Neural cell (in vitro differentiated cells): Measurements from ENCODE around the gene HNRNPUL1. TPM values are rescaled to one million over a fixed set of nuclear protein-coding genes. Genes with fewer than 3 reads are reported as not detected.

ENCODE experiments used
- H2AFZ ChIP-seq: fragments of 200-600, 300-800 bp; sonication (generic), shearing (Covaris generic); 2 replicates; pipeline ENCODE4 v1.6.0; 2014; ENCODE audit warnings: low read depth, mild to moderate bottlenecking, antibody characterized with exemption, low read length, moderate library complexity
- H3F3A ChIP-seq: fragments of 200-600 bp; shearing (Covaris generic); 2 replicates; pipeline ENCODE4 v1.6.1; 2016; ENCODE audit warnings: mild to moderate bottlenecking, moderate library complexity, mixed read lengths, antibody characterized with exemption, low read length; ENCODE audit not compliant: insufficient read depth, poor library complexity, severe bottlenecking
- H3K27ac ChIP-seq: fragments of 200-600, 300-800 bp; sonication (generic), shearing (Covaris generic); 2 replicates; pipeline ENCODE4 v1.5.1; 2014; ENCODE audit warnings: mild to moderate bottlenecking, low read length, moderate library complexity
- H3K27me3 ChIP-seq: fragments of 300-800, 200-600 bp; sonication (generic), shearing (Covaris generic); 2 replicates; pipeline ENCODE4 v1.6.0; 2014; ENCODE audit warnings: mild to moderate bottlenecking, low read depth, low read length, moderate library complexity; ENCODE audit not compliant: insufficient read depth
- H3K36me3 ChIP-seq: fragments of 300-800, 200-600 bp; sonication (generic), shearing (Covaris generic); 2 replicates; pipeline ENCODE4 v1.5.1; 2014; ENCODE audit warnings: mild to moderate bottlenecking, antibody characterized with exemption, low read length, moderate library complexity; ENCODE audit not compliant: insufficient read depth
- H3K4me2 ChIP-seq: fragments of 300-800, 200-600 bp; sonication (generic), shearing (Covaris generic); 2 replicates; pipeline ENCODE4 v1.6.0; 2014; ENCODE audit warnings: mild to moderate bottlenecking, low read length
- H3K4me3 ChIP-seq: fragments of 300-800, 200-600 bp; sonication (generic), shearing (Covaris generic); 2 replicates; pipeline ENCODE4 v1.5.1; 2014; ENCODE audit warnings: mild to moderate bottlenecking, low read length, moderate library complexity
- H3K79me2 ChIP-seq: fragments of 200-600 bp; shearing (Covaris generic); replicated peaks from 2 replicates; pipeline ENCODE4 v1.6.0; 2014; ENCODE audit warnings: mild to moderate bottlenecking, low read length, moderate library complexity; ENCODE audit not compliant: insufficient read depth
- H3K9ac ChIP-seq: fragments of 300-800, 200-600 bp; sonication (generic), shearing (Covaris generic); 2 replicates; pipeline ENCODE4 v1.6.1; 2016; ENCODE audit warnings: mild to moderate bottlenecking, low read length, mixed read lengths
- H3K9me2 ChIP-seq: fragments of 200-600 bp; shearing (Covaris generic); 2 replicates; pipeline ENCODE4 v1.6.1; 2016; ENCODE audit warnings: mild to moderate bottlenecking, low read length, mixed read lengths; ENCODE audit not compliant: insufficient read depth
- H3K9me3 ChIP-seq: fragments of 200-600, 300-800 bp; sonication (generic), shearing (Covaris generic); 2 replicates; pipeline ENCODE4 v1.6.1; 2016; ENCODE audit warnings: mild to moderate bottlenecking, mixed run types, low read length, moderate library complexity, mixed read lengths
- H4K20me1 ChIP-seq: fragments of 200-600 bp; shearing (Covaris generic); 2 replicates; pipeline ENCODE4 v1.6.1; 2016; ENCODE audit warnings: mild to moderate bottlenecking, mixed run types; ENCODE audit not compliant: insufficient read depth
- CTCF ChIP-seq: fragments of 450-650 bp; IDR thresholded peaks from 2 replicates; pipeline ENCODE4 v1.5.1; 2014; ENCODE audit warnings: antibody characterized with exemption, mild to moderate bottlenecking, moderate library complexity; ENCODE audit not compliant: poor library complexity, severe bottlenecking
- EP300 ChIP-seq: fragments of 450-650 bp; conservative IDR thresholded peaks from 2 replicates; pipeline ENCODE4 v1.6.1; 2014; ENCODE audit warnings: antibody characterized with exemption, mild to moderate bottlenecking, moderate library complexity; ENCODE audit not compliant: poor library complexity, severe bottlenecking
- EZH2 ChIP-seq: fragments of 200-600, 300-800 bp; shearing (Covaris generic), sonication (generic); IDR thresholded peaks from 2 replicates; pipeline ENCODE4 v1.6.1; 2014; ENCODE audit warnings: antibody characterized with exemption, low read length, borderline replicate concordance, mild to moderate bottlenecking; ENCODE audit not compliant: insufficient read depth, poor library complexity, severe bottlenecking
- MXI1 ChIP-seq: fragments of 450-650 bp; conservative IDR thresholded peaks from 2 replicates; pipeline ENCODE4 v1.6.1; 2014; ENCODE audit warnings: antibody characterized with exemption, mild to moderate bottlenecking; ENCODE audit not compliant: poor library complexity, severe bottlenecking
- POLR2AphosphoS5 ChIP-seq: IDR thresholded peaks from 2 replicates; pipeline ENCODE4 v1.6.1; 2012
- RAD21 ChIP-seq: fragments of 450-650 bp; conservative IDR thresholded peaks from 2 replicates; pipeline ENCODE4 v1.6.1; 2014; ENCODE audit warnings: antibody characterized with exemption, mild to moderate bottlenecking, moderate library complexity
- REST ChIP-seq: IDR thresholded peaks from 2 replicates; pipeline ENCODE4 v1.6.1; 2012; ENCODE audit warnings: borderline replicate concordance
- SMC3 ChIP-seq: fragments of 450-650 bp; conservative IDR thresholded peaks from 2 replicates; pipeline ENCODE4 v1.6.1; 2014; ENCODE audit warnings: antibody characterized with exemption, mild to moderate bottlenecking, moderate library complexity; ENCODE audit not compliant: poor library complexity
- TAF1 ChIP-seq: IDR thresholded peaks from 2 replicates; pipeline ENCODE4 v1.6.1; 2012; ENCODE audit warnings: low read depth
- polyA plus RNA-seq: library from polyadenylated mRNA; depleted of rRNA; stranded (reverse); fragments of >200 nt; gene quantifications from 2 replicates; pipeline ENCODE4 v1.2.3, GENCODE V29; 2014

The HNRNPUL1 gene
- polyA plus RNA-seq, 1 donor from 2014 or later = 34.6 TPM

GRCh38 chr19:41318696-41319499, 54.7 kb downstream of the HNRNPUL1 start:
- TF ChIP-seq CTCF = no peak
- TF ChIP-seq POLR2AphosphoS5 = no peak
- TF ChIP-seq RAD21 = no peak
- no peak for TF ChIP-seq EZH2
- TF ChIP-seq TAF1 = no peak

GRCh38 chr19:41319500-41320184, 55.5 kb downstream of the HNRNPUL1 start:
- no peak overlapping the region for H3K27ac ChIP-seq
- peaks cover 6% of the 10 kb centered on the region for H3K36me3 ChIP-seq
- H3F3A ChIP-seq = no peaks in the 10 kb centered on the region
- H3K4me2 ChIP-seq = no peak overlapping the region
- no peak overlapping the region for H3K9ac ChIP-seq
- no peaks in the 10 kb centered on the region for H4K20me1 ChIP-seq
- no peaks in the 10 kb centered on the region for H3K79me2 ChIP-seq
- TF ChIP-seq SMC3 (no peak), CTCF (no peak), RAD21 (no peak), EZH2 (no peak), EP300 (no peak), POLR2AphosphoS5 (no peak), MXI1 (no peak), TAF1 (no peak), REST (no peak)
- H3K4me3 ChIP-seq = no peak overlapping the region
- H2AFZ ChIP-seq = no peak overlapping the region
- H3K9me3 ChIP-seq = no peaks in the 10 kb centered on the region
- H3K27me3 ChIP-seq = no peaks in the 10 kb centered on the region
- no peaks in the 10 kb centered on the region for H3K9me2 ChIP-seq

More at GRCh38 chr19:41318696-41319499, 54.7 kb downstream of the HNRNPUL1 start:
- H3K27ac ChIP-seq = no peak overlapping the region
- no peaks in the 10 kb centered on the region for H3K27me3 ChIP-seq
- H3K4me2 ChIP-seq = no peak overlapping the region
- no peak overlapping the region for H3K9ac ChIP-seq
- no peaks in the 10 kb centered on the region for H4K20me1 ChIP-seq
- H3F3A ChIP-seq = no peaks in the 10 kb centered on the region
- no peaks in the 10 kb centered on the region for H3K9me2 ChIP-seq
- H3K79me2 ChIP-seq = no peaks in the 10 kb centered on the region
- H3K4me3 ChIP-seq = no peak overlapping the region
- peaks cover 6% of the 10 kb centered on the region for H3K36me3 ChIP-seq
- no peak overlapping the region for H2AFZ ChIP-seq
- H3K9me3 ChIP-seq = no peaks in the 10 kb centered on the region
